ENCODE data around the gene ERC2. TPM values are rescaled to one million over a fixed set of nuclear protein-coding genes. Genes with fewer than 3 reads are reported as not detected.

ERC2 gene
- total and polyA plus RNA-seq, 2 donors (not counting 1 experiment from before 2014, with no cell fraction given), result 0.14 to 0.17 TPM

DNA sequence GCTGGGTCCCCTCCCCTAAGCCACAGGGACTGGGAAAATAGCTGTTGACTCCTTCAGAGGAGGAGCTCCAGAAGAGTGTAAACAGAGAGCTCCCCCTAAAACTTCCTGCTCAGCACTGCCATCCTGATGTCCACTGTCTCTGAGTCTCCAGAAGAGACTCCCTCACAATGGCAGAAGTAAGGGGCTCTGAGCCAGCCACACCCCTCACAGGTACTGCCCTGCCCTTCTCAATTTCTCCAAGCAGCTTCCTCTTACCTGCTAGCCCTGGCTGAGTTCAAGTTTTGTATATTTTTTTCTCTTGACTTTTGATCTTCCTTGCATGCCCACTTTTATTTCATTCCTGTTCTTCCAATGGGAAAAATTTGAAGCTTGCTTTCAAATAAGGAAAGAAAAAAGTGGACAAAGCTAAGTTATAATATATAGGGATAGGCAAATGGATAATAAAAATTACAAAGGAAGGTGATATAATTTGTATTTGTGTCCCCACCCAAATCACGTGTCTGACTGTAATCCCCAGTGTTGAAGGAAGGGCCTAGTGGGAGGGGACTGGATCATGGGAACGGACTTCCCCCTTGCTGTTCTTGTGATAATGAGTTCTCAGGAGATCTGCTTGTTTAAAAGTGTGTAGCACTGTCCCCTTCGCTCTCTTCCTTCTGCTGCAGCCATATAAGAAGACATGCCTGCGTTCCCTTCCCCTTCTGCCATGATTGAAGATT is 539.0 kb downstream of the ERC2 start:
- no peaks in the 10 kb centered on the region for H4K20me1 ChIP-seq (ENCODE audit: control insufficient read depth, extremely low read depth, insufficient read depth, low read length)
- no peak overlapping the region for H2AFZ ChIP-seq (ENCODE audit: low read length)
- TF ChIP-seq, protein P1, sequence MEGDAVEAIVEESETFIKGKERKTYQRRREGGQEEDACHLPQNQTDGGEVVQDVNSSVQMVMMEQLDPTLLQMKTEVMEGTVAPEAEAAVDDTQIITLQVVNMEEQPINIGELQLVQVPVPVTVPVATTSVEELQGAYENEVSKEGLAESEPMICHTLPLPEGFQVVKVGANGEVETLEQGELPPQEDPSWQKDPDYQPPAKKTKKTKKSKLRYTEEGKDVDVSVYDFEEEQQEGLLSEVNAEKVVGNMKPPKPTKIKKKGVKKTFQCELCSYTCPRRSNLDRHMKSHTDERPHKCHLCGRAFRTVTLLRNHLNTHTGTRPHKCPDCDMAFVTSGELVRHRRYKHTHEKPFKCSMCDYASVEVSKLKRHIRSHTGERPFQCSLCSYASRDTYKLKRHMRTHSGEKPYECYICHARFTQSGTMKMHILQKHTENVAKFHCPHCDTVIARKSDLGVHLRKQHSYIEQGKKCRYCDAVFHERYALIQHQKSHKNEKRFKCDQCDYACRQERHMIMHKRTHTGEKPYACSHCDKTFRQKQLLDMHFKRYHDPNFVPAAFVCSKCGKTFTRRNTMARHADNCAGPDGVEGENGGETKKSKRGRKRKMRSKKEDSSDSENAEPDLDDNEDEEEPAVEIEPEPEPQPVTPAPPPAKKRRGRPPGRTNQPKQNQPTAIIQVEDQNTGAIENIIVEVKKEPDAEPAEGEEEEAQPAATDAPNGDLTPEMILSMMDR (conservative IDR thresholded peaks at IDR 0.05 in 1 of 2, IDR thresholded peaks at IDR 0.05 in 1 of 2; ENCODE audit: low read depth in 1 of 2, low read length in 2 of 2), result no peak
- H3K9ac ChIP-seq (ENCODE audit: insufficient read depth, low read length), result no peak overlapping the region
- no peak overlapping the region for H3K27ac ChIP-seq (ENCODE audit: insufficient read depth, low read length)
- no peak overlapping the region for H3K4me3 ChIP-seq (replicated peaks in 1 of 4; ENCODE audit: control extremely low read depth in 1 of 4, insufficient read depth in 1 of 4, low read depth in 3 of 4, low read length in 4 of 4)
- H3K4me2 ChIP-seq (ENCODE audit: extremely low read depth, insufficient read depth, low read length), result no peak overlapping the region
- no peaks in the 10 kb centered on the region for H3K4me1 ChIP-seq (ENCODE audit: control insufficient read depth, extremely low read depth, insufficient read depth, low read length)
- no peaks in the 10 kb centered on the region for H3K36me3 ChIP-seq (ENCODE audit: control insufficient read depth, insufficient read depth, low read length)
- H3K79me2 ChIP-seq (ENCODE audit: control insufficient read depth, insufficient read depth, low read length), result no peaks in the 10 kb centered on the region
- no peaks in the 10 kb centered on the region for H3K9me3 ChIP-seq (ENCODE audit: control insufficient read depth, insufficient read depth, low read depth, low read length)
- no peaks in the 10 kb centered on the region for H3K27me3 ChIP-seq (ENCODE audit: control insufficient read depth, insufficient read depth, low read length)
- DNase-seq (ENCODE audit: low read depth in 2 of 2), result no peak

DNA sequence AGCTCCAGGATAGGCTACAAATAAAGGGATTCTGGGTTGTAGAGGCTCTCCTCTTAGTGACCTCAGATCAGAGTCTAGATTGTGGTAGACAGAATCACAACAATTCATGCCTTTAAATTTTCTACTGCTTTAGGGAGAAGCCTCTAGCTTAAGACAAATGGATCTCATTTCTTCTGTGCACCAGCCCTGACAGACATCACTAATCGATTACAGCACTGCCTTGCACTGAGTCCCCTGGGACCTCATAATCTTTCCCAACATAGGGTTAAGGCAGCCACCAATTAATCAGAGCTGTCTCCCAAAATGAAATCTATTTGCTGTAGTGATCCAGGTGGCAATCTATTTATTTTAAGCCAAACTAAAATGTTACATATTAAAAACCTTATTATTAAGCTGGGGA is 544.6 kb downstream of the ERC2 start:
- TF ChIP-seq EZH2 (IDR thresholded peaks at IDR 0.05; ENCODE audit: low read length, missing control alignments), result no peak
- TF ChIP-seq, protein P1 (conservative IDR thresholded peaks at IDR 0.05 in 1 of 2, IDR thresholded peaks at IDR 0.05 in 1 of 2; ENCODE audit: low read depth in 1 of 2, low read length in 2 of 2), result no peak
- Histone ChIP-seq H3K4me1 (ENCODE audit: control insufficient read depth, extremely low read depth, insufficient read depth, low read length) (no peaks in the 10 kb centered on the region), H3K27ac (ENCODE audit: insufficient read depth, low read length) (no peak overlapping the region), H3K9ac (ENCODE audit: insufficient read depth, low read length) (no peak overlapping the region), H4K20me1 (ENCODE audit: control insufficient read depth, extremely low read depth, insufficient read depth, low read length) (no peaks in the 10 kb centered on the region), H3K27me3 (ENCODE audit: control insufficient read depth, insufficient read depth, low read length) (no peaks in the 10 kb centered on the region), H3K79me2 (ENCODE audit: control insufficient read depth, insufficient read depth, low read length) (no peaks in the 10 kb centered on the region), H3K4me2 (ENCODE audit: extremely low read depth, insufficient read depth, low read length) (no peak overlapping the region), H3K36me3 (ENCODE audit: control insufficient read depth, insufficient read depth, low read length) (no peaks in the 10 kb centered on the region), H3K4me3 (replicated peaks in 1 of 4; ENCODE audit: control extremely low read depth in 1 of 4, insufficient read depth in 1 of 4, low read depth in 3 of 4, low read length in 4 of 4) (no peak overlapping the region), H3K9me3 (ENCODE audit: control insufficient read depth, insufficient read depth, low read depth, low read length) (no peaks in the 10 kb centered on the region), H2AFZ (ENCODE audit: low read length) (no peak overlapping the region)
- no peak for DNase-seq (ENCODE audit: low read depth in 2 of 2)

DNA sequence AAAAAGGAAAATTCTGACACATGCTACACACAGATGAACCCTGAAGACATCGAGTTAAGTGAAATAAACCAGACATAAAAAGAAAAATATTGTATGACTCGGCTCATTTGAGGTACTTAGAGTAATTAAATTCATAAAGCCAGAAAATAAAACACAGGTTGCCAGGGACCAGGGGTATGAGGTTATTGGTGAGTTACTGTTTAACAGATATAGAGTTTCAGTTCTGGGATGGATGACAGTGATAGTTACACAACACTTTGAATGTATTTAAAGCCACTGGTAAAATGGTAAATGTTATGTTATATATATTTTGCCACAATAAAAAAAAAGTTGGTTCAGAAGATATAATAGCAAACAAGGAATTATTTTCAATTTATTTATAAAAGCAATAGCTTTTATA is 545.1 kb downstream of the ERC2 start:
- Histone ChIP-seq H2AFZ (ENCODE audit: low read length) (no peak overlapping the region), H3K4me2 (ENCODE audit: extremely low read depth, insufficient read depth, low read length) (no peak overlapping the region), H3K27ac (ENCODE audit: insufficient read depth, low read length) (no peak overlapping the region), H3K9me3 (ENCODE audit: control insufficient read depth, insufficient read depth, low read depth, low read length) (no peaks in the 10 kb centered on the region), H3K9ac (ENCODE audit: insufficient read depth, low read length) (no peak overlapping the region), H3K4me3 (replicated peaks in 1 of 4; ENCODE audit: control extremely low read depth in 1 of 4, insufficient read depth in 1 of 4, low read depth in 3 of 4, low read length in 4 of 4) (no peak overlapping the region), H3K36me3 (ENCODE audit: control insufficient read depth, insufficient read depth, low read length) (no peaks in the 10 kb centered on the region), H3K27me3 (ENCODE audit: control insufficient read depth, insufficient read depth, low read length) (no peaks in the 10 kb centered on the region), H3K79me2 (ENCODE audit: control insufficient read depth, insufficient read depth, low read length) (no peaks in the 10 kb centered on the region), H4K20me1 (ENCODE audit: control insufficient read depth, extremely low read depth, insufficient read depth, low read length) (no peaks in the 10 kb centered on the region), H3K4me1 (ENCODE audit: control insufficient read depth, extremely low read depth, insufficient read depth, low read length) (no peaks in the 10 kb centered on the region)
- TF ChIP-seq, protein P1 (conservative IDR thresholded peaks at IDR 0.05 in 1 of 2, IDR thresholded peaks at IDR 0.05 in 1 of 2; ENCODE audit: low read depth in 1 of 2, low read length in 2 of 2), result no peak
- no peak for TF ChIP-seq EZH2 (IDR thresholded peaks at IDR 0.05; ENCODE audit: low read length, missing control alignments)
- DNase-seq (ENCODE audit: low read depth in 2 of 2), result no peak

All from fibroblast of lung (primary cell).